CMK (cell line): ENCODE results near the gene LRMDA.

Source experiments
- DNase-seq: peaks from one replicate; pipeline ENCODE4 v3.0.0-alpha.2; 2010; ENCODE audit warnings: low read depth

Gene LRMDA

DNA sequence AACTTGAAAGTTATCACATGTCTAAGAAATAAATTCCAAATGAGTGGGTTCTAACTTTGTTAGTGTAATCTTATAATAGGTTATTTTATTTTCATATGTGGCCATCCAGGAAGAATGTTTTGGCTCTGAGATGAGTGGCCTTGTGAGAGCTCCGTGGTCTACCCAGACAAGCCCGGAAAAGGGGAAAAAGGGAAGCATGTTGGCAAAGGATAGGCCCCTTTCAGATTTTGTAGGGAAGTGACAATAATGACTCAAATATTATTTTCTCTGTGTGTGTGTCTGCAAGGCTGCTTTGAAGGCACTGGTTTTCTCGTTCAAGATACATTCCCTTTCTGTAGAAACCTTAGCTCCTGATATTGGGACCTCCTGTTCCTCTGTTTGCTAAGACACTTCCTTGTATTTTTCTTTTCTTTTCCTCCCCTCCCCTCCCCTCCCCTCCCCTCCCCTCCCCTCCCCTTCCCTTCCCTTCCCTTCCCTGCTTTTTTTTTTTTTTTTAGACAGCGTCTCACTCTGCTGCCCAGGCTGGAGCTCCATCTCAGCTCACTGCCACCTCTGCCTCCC, 240.8 kb downstream of the LRMDA start:
- DNase-seq = no peak

- no peak for DNase-seq
Observed at GRCh38 chr10:75672842-75673241, 241.4 kb downstream of the LRMDA start.

GRCh38 chr10:75677541-75677940, 246.1 kb downstream of the LRMDA start:
- no peak for DNase-seq

GRCh38 chr10:75678527-75678926, 247.1 kb downstream of the LRMDA start:
- DNase-seq = no peak

- DNase-seq = no peak
Observed at GRCh38 chr10:75679536-75679935, 248.1 kb downstream of the LRMDA start.

DNA sequence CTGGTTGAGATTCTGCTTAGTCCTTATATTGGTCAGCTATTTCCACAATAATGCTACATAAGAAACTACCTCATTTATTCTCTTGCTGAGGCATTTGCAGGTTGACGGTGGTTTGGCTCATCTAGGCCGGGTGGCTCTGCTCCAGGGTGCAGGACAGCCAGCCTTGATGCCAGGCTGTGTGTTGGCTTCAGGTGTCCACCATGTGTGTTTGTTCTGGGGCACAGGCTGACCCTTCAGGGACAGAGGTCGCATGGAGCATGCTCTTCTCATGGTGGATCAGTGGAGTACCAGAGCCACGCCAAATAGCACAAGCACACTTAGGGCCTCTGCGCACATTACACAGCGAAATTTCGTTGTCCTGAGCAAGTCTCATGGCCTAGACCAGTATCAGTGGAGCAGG, 249.9 kb downstream of the LRMDA start:
- no peak for DNase-seq

GRCh38 chr10:75682649-75683557, 251.5 kb downstream of the LRMDA start:
- DNase-seq = no peak

DNA sequence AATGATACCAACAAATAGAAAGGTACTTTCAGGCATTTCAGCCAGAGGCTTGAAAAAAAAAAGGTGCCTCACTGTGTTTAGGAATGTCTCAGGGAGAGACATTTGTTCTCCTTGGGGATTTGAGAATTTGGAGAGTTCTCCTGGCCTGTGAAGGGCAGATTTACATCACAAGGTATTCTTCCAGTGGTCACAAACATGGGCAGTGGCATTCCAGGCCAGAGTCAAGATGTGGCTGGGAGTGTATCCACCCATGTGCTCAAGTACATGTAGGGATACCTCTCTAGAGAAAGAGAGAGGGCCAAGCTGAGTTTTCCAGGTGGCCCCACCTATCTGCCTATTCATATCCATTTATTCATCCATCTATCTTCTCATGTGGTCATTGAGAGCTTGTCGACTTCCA, 253.8 kb downstream of the LRMDA start:
- DNase-seq = no peak

- DNase-seq = no peak
Observed at GRCh38 chr10:75688506-75689300, 257.3 kb downstream of the LRMDA start.

DNA sequence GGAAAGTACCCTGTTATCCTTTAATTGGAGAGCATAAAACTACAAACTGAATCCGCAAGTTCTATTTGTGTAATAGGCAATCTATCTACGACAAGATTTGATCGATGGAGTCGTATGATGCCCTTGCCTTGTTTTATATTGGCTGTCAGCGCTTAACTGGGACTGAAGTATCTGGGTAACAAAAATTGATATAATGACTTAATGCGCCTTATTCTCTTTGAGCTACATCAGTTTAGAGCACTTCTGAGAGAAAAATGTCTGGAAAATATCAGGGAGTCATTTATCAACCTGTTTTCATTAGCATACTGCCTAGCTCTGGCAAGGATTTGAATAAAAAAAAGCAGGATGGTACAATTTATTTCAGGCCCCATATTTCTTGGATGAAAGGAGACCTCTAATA, 262.1 kb downstream of the LRMDA start:
- no peak for DNase-seq

- no peak for DNase-seq
Observed at GRCh38 chr10:75694269-75694668, 262.8 kb downstream of the LRMDA start.

- no peak for DNase-seq
Observed at GRCh38 chr10:75694790-75695189, 263.4 kb downstream of the LRMDA start.

DNA sequence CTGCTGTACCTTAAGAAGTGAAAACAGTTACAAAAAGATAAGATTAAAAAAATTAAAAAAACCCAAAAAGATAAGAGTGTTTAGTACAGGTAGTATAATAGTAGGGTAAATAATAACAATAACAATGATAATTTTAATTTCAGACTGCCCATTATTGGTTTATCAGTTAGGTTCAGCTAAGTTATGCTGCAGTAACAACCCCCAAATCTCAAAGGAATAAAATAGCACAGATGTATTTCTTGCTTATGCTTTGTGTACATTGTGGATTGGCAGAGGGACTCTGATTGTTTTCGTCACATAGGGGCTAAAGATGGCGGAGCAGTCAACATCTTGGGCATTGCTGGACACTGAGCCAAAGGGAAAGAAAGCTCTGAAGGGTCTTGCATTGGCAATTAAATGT, 264.6 kb downstream of the LRMDA start:
- no peak for DNase-seq

DNA sequence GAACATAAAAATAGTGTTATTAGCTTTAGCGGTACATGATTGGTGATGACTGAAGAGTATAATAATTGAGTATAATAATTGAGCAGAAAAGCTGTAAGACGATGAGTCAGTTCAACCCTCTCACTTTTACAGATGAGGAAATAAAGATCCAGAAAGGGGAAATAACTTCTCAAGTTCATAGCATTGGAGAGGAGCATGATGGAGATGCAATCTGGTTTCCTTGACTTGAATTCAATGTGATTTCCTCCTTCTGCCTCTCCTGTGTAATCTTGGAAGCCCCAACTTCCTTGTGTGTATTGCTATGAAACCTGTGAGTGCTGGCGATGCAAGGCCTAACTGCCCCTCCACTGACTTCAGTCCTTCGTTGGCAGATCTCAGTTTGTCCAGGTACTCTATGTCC, 265.1 kb downstream of the LRMDA start:
- DNase-seq = no peak

- DNase-seq = no peak
Observed at GRCh38 chr10:75703191-75703854, 271.9 kb downstream of the LRMDA start.

DNA sequence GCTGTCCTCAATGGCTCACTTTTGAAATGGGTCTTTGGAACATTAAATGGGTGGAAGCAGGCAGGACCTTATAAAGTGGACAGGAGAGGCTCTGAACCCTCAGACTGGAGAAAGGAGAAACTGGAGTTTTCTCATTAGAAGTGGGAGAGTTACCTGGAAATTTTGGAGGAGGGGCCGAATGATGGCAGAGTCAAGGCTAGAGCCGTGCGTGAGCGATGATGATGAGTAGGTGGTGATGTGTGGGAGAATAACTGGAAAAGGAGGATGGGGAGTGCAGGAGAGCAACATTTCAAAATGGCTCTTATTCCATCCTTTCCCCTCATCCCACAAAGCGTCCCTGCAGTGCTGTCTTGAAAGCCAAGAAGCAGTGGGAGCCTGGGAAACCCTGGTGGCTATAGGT, 274.0 kb downstream of the LRMDA start:
- DNase-seq = no peak

DNA sequence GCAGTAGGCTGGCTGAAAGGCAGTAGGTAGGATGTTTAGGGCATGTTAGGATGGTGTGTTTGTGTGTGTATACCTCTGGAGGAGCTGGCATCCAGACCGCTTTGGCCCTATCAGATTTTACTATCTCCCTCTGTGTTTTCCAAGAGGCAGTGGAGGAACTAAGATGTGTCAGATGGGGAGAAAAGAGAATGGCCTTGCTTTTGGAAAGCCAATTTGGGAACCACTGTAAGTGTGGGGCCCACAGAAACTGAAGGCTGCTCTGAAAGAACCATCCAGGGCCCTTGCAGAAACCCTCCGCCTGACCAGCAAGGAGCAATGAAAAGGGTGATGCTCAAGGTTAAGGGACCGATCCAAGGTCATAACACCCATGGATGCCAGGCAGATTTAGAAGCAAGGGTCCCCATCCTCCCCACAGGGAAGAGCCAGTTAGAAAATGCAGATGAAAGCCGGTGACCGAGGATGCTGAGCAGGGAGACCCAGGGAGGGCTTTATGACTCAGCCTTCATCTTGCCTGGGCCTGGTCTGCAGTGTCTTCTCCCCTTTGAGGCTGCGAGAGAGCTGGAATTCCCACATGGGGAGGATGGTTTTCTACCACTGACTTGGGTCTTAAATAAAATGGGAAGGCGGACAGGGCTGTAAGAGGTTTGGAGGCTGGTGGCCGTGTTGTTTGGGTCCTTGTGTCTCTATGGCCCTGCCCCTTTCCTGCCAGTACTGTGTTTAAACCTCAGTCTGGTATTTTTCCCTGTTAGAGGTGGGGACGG, 275.8 kb downstream of the LRMDA start:
- no peak for DNase-seq

DNA sequence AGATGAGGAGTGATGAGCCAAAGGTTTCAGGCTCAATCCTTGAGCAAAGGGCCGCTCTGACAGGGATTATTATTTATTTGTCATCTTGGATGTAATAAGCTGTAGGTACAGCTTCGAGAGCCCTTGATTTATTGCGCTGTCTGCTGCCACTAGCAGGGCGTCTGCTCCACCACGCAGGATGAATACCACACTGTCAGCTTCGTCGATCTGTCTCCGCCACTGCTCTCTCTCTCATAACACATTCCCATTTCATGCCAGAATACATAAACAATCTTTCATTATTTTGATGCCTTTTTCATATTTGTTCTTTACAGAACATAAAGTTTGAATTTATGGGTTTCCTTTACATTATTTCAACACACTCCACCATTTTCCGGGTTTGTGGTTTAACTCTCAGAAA, 276.6 kb downstream of the LRMDA start:
- DNase-seq = no peak

GRCh38 chr10:75709245-75709644, 277.8 kb downstream of the LRMDA start:
- DNase-seq = no peak

GRCh38 chr10:75709811-75710210, 278.4 kb downstream of the LRMDA start:
- no peak for DNase-seq

- no peak for DNase-seq
Observed at GRCh38 chr10:75712242-75712880, 280.9 kb downstream of the LRMDA start.
